Measurements from ENCODE around the gene FIBIN. TPM values are rescaled to one million over a fixed set of nuclear protein-coding genes. Genes with fewer than 3 reads are reported as not detected.

Gene FIBIN
- total and polyA plus RNA-seq, 4 donors: 1.6 to 3.7 (median 2.2) TPM

- DNase-seq (ENCODE audit: low spot score): no peak
- no peaks in the 10 kb centered on the region for H3K9me3 ChIP-seq (ENCODE audit: control insufficient read depth in 4 of 4, low read length in 3 of 4)
- H3K4me3 ChIP-seq (ENCODE audit: low read depth in 1 of 3, low read length in 3 of 3): no peak overlapping the region
- H3K36me3 ChIP-seq (ENCODE audit: control insufficient read depth in 4 of 4, insufficient read depth in 3 of 4, low read depth in 1 of 4, low read length in 3 of 4): no peaks in the 10 kb centered on the region
- TF ChIP-seq YY1 (IDR thresholded peaks at IDR 0.05) (no peak), TAF1 (conservative IDR thresholded peaks at IDR 0.05) (no peak), NR2F2 (IDR thresholded peaks at IDR 0.05) (no peak), RXRA (IDR thresholded peaks at IDR 0.05) (no peak), SP1 (IDR thresholded peaks at IDR 0.05) (no peak), GABPA (IDR thresholded peaks at IDR 0.05 in 1 of 2, conservative IDR thresholded peaks at IDR 0.05 in 1 of 2) (no peak), ATF3 (IDR thresholded peaks at IDR 0.05) (no peak), RAD21 (IDR thresholded peaks at IDR 0.05) (no peak)
- TF ChIP-seq, protein P1, sequence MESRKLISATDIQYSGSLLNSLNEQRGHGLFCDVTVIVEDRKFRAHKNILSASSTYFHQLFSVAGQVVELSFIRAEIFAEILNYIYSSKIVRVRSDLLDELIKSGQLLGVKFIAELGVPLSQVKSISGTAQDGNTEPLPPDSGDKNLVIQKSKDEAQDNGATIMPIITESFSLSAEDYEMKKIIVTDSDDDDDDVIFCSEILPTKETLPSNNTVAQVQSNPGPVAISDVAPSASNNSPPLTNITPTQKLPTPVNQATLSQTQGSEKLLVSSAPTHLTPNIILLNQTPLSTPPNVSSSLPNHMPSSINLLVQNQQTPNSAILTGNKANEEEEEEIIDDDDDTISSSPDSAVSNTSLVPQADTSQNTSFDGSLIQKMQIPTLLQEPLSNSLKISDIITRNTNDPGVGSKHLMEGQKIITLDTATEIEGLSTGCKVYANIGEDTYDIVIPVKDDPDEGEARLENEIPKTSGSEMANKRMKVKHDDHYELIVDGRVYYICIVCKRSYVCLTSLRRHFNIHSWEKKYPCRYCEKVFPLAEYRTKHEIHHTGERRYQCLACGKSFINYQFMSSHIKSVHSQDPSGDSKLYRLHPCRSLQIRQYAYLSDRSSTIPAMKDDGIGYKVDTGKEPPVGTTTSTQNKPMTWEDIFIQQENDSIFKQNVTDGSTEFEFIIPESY (IDR thresholded peaks at IDR 0.05): no peak
- TF ChIP-seq, protein P2, sequence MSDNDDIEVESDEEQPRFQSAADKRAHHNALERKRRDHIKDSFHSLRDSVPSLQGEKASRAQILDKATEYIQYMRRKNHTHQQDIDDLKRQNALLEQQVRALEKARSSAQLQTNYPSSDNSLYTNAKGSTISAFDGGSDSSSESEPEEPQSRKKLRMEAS (IDR thresholded peaks at IDR 0.05): no peak
- TF ChIP-seq, protein P3, sequence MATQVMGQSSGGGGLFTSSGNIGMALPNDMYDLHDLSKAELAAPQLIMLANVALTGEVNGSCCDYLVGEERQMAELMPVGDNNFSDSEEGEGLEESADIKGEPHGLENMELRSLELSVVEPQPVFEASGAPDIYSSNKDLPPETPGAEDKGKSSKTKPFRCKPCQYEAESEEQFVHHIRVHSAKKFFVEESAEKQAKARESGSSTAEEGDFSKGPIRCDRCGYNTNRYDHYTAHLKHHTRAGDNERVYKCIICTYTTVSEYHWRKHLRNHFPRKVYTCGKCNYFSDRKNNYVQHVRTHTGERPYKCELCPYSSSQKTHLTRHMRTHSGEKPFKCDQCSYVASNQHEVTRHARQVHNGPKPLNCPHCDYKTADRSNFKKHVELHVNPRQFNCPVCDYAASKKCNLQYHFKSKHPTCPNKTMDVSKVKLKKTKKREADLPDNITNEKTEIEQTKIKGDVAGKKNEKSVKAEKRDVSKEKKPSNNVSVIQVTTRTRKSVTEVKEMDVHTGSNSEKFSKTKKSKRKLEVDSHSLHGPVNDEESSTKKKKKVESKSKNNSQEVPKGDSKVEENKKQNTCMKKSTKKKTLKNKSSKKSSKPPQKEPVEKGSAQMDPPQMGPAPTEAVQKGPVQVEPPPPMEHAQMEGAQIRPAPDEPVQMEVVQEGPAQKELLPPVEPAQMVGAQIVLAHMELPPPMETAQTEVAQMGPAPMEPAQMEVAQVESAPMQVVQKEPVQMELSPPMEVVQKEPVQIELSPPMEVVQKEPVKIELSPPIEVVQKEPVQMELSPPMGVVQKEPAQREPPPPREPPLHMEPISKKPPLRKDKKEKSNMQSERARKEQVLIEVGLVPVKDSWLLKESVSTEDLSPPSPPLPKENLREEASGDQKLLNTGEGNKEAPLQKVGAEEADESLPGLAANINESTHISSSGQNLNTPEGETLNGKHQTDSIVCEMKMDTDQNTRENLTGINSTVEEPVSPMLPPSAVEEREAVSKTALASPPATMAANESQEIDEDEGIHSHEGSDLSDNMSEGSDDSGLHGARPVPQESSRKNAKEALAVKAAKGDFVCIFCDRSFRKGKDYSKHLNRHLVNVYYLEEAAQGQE (IDR thresholded peaks at IDR 0.05): no peak
- no peaks in the 10 kb centered on the region for H3K4me1 ChIP-seq (ENCODE audit: control insufficient read depth in 4 of 4, insufficient read depth in 4 of 4, low read length in 3 of 4)
- no peak overlapping the region for H3K27ac ChIP-seq (ENCODE audit: low read depth in 1 of 2, low read length in 2 of 2)
- no peaks in the 10 kb centered on the region for H3K27me3 ChIP-seq (ENCODE audit: control insufficient read depth in 4 of 4, insufficient read depth in 4 of 4, low read length in 3 of 4)
- no peak overlapping the region for H3K9ac ChIP-seq (ENCODE audit: low read depth in 1 of 2, low read length in 2 of 2)
Observed at GRCh38 chr11:27008811-27009535, 15.1 kb downstream of the FIBIN start.

GRCh38 chr11:27011560-27012233, 17.8 kb downstream of the FIBIN start:
- 79% methylated on average over 4 of the region's 4 CpGs for WGBS
- no peak overlapping the region for H3K4me3 ChIP-seq (ENCODE audit: low read depth in 1 of 3, low read length in 3 of 3)
- DNase-seq (ENCODE audit: low spot score): no peak
- no peak overlapping the region for H3K27ac ChIP-seq (ENCODE audit: low read depth in 1 of 2, low read length in 2 of 2)
- no peaks in the 10 kb centered on the region for H3K4me1 ChIP-seq (ENCODE audit: control insufficient read depth in 4 of 4, insufficient read depth in 4 of 4, low read length in 3 of 4)
- H3K9ac ChIP-seq (ENCODE audit: low read depth in 1 of 2, low read length in 2 of 2): no peak overlapping the region
- H3K9me3 ChIP-seq (ENCODE audit: control insufficient read depth in 4 of 4, low read length in 3 of 4): no peaks in the 10 kb centered on the region
- H3K36me3 ChIP-seq (ENCODE audit: control insufficient read depth in 4 of 4, insufficient read depth in 3 of 4, low read depth in 1 of 4, low read length in 3 of 4): no peaks in the 10 kb centered on the region
- H3K27me3 ChIP-seq (ENCODE audit: control insufficient read depth in 4 of 4, insufficient read depth in 4 of 4, low read length in 3 of 4): no peaks in the 10 kb centered on the region
- TF ChIP-seq YY1 (IDR thresholded peaks at IDR 0.05) (no peak), HNF4G (IDR thresholded peaks at IDR 0.05) (no peak), RXRA (IDR thresholded peaks at IDR 0.05) (no peak), TAF1 (conservative IDR thresholded peaks at IDR 0.05) (no peak), GABPA (IDR thresholded peaks at IDR 0.05 in 1 of 2, conservative IDR thresholded peaks at IDR 0.05 in 1 of 2) (no peak), NR2F2 (IDR thresholded peaks at IDR 0.05) (no peak), SP1 (IDR thresholded peaks at IDR 0.05) (no peak), RAD21 (IDR thresholded peaks at IDR 0.05) (no peak), EGR1 (IDR thresholded peaks at IDR 0.05; ENCODE audit: low read depth in 2 of 2) (no peak), JUND (IDR thresholded peaks at IDR 0.05) (no peak)
- TF ChIP-seq, protein P3 (IDR thresholded peaks at IDR 0.05): no peak
- TF ChIP-seq, protein P1 (IDR thresholded peaks at IDR 0.05): no peak
- TF ChIP-seq, protein P4, sequence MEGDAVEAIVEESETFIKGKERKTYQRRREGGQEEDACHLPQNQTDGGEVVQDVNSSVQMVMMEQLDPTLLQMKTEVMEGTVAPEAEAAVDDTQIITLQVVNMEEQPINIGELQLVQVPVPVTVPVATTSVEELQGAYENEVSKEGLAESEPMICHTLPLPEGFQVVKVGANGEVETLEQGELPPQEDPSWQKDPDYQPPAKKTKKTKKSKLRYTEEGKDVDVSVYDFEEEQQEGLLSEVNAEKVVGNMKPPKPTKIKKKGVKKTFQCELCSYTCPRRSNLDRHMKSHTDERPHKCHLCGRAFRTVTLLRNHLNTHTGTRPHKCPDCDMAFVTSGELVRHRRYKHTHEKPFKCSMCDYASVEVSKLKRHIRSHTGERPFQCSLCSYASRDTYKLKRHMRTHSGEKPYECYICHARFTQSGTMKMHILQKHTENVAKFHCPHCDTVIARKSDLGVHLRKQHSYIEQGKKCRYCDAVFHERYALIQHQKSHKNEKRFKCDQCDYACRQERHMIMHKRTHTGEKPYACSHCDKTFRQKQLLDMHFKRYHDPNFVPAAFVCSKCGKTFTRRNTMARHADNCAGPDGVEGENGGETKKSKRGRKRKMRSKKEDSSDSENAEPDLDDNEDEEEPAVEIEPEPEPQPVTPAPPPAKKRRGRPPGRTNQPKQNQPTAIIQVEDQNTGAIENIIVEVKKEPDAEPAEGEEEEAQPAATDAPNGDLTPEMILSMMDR (IDR thresholded peaks at IDR 0.05; ENCODE audit: low read depth, low read length, missing input control): no peak

Data from liver (tissue), 9 donors.